Measurements from ENCODE around the gene MBD2. TPM values are rescaled to one million over a fixed set of nuclear protein-coding genes. Genes with fewer than 3 reads are reported as not detected.
"Not testable (repeated sequence)": the region's sequence is repeated elsewhere in the genome, so short reads cannot be mapped to it uniquely, and the experiment has no call there.

The MBD2 gene
- total RNA-seq, 1 experiment from 2014 or later: 61.3 TPM

DNA sequence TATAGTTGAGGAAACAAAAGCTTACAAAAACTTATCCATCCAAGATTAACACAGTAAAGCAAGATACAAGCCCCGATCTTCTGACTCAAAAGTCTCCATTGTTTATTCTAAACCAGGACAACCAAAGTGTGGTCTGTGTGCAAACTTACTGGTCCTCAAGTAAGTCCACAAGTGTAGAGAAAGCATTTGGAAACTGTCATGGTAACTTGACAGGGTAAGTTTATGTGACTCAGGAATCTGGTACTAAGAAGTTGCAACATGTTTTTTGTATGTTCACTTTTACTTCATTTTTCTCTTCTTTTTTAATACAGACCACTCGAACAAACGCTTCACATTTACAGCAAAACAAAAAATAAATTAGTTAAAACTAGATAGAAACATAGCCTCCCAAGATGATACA is 9.4 kb downstream of the MBD2 start:
- peaks cover 98% of the 10 kb centered on the region for H3K79me2 ChIP-seq (ENCODE audit: low read length)
- H3K4me3 ChIP-seq (ENCODE audit: low read length): no peak overlapping the region
- no peak for DNase-seq
- H2AFZ ChIP-seq (ENCODE audit: low read length): no peak overlapping the region
- H3K36me3 ChIP-seq (ENCODE audit: insufficient read depth, low read length): peaks cover 14% of the 10 kb centered on the region
- peaks cover 89% of the 10 kb centered on the region for H3K4me1 ChIP-seq (ENCODE audit: low read length)
- peak overlapping the region; percentile 34 for H3K27ac ChIP-seq (ENCODE audit: low read length)
- H3K9me3 ChIP-seq (ENCODE audit: low read length): no peaks in the 10 kb centered on the region
- no peaks in the 10 kb centered on the region for H3K9me2 ChIP-seq (replicated peaks; ENCODE audit: insufficient read depth, low read length)
- H4K20me1 ChIP-seq (ENCODE audit: insufficient read depth, low read depth, low read length): no peaks in the 10 kb centered on the region; the same call in 1 of the 2 replicates
- H3K9ac ChIP-seq (ENCODE audit: low read length): no peak overlapping the region
- no peak overlapping the region for H3K4me2 ChIP-seq (ENCODE audit: low read depth, low read length, poor library complexity, severe bottlenecking)
- no peaks in the 10 kb centered on the region for H3K27me3 ChIP-seq (ENCODE audit: low read length)

- peak overlapping the region; percentile 46 for H3K27ac ChIP-seq (ENCODE audit: low read length)
- peaks cover 98% of the 10 kb centered on the region for H3K79me2 ChIP-seq (ENCODE audit: low read length)
- H3K4me2 ChIP-seq (ENCODE audit: low read depth, low read length, poor library complexity, severe bottlenecking): no peak overlapping the region
- H3K9me2 ChIP-seq (replicated peaks; ENCODE audit: insufficient read depth, low read length): no peaks in the 10 kb centered on the region
- peaks cover 74% of the 10 kb centered on the region for H3K4me1 ChIP-seq (ENCODE audit: low read length)
- H4K20me1 ChIP-seq (ENCODE audit: insufficient read depth, low read depth, low read length): peaks cover 38% of the 10 kb centered on the region
- H2AFZ ChIP-seq (ENCODE audit: low read length): no peak overlapping the region
- no peaks in the 10 kb centered on the region for H3K9me3 ChIP-seq (ENCODE audit: low read length)
- H3K36me3 ChIP-seq (ENCODE audit: insufficient read depth, low read length): 0 out of 2 replicates have a peak, but pooled peaks cover 2% of the 10 kb centered on the region
- H3K4me3 ChIP-seq (ENCODE audit: low read length): no peak overlapping the region
- DNase-seq: no peak
- no peak overlapping the region for H3K9ac ChIP-seq (ENCODE audit: low read length)
- no peaks in the 10 kb centered on the region for H3K27me3 ChIP-seq (ENCODE audit: low read length)
Measured at GRCh38 chr18:54210463-54210862, 14.0 kb downstream of the MBD2 start.

GRCh38 chr18:54209471-54210180 is 14.8 kb downstream of the MBD2 start:
- H3K4me1 ChIP-seq (ENCODE audit: low read length): peaks cover 74% of the 10 kb centered on the region
- no peaks in the 10 kb centered on the region for H3K9me3 ChIP-seq (ENCODE audit: low read length)
- no peak overlapping the region for H3K4me3 ChIP-seq (ENCODE audit: low read length)
- no peak overlapping the region for H3K9ac ChIP-seq (ENCODE audit: low read length)
- H3K27me3 ChIP-seq (ENCODE audit: low read length): no peaks in the 10 kb centered on the region
- peaks cover 97% of the 10 kb centered on the region for H3K79me2 ChIP-seq (ENCODE audit: low read length)
- peaks cover 43% of the 10 kb centered on the region for H4K20me1 ChIP-seq (ENCODE audit: insufficient read depth, low read depth, low read length)
- H3K36me3 ChIP-seq (ENCODE audit: insufficient read depth, low read length): peaks cover 7% of the 10 kb centered on the region
- peak overlapping the region; percentile 46 for H3K27ac ChIP-seq (ENCODE audit: low read length)
- H2AFZ ChIP-seq (ENCODE audit: low read length): no peak overlapping the region
- no peak overlapping the region for H3K4me2 ChIP-seq (ENCODE audit: low read depth, low read length, poor library complexity, severe bottlenecking)
- DNase-seq: no peak
- H3K9me2 ChIP-seq (replicated peaks; ENCODE audit: insufficient read depth, low read length): no peaks in the 10 kb centered on the region

DNA sequence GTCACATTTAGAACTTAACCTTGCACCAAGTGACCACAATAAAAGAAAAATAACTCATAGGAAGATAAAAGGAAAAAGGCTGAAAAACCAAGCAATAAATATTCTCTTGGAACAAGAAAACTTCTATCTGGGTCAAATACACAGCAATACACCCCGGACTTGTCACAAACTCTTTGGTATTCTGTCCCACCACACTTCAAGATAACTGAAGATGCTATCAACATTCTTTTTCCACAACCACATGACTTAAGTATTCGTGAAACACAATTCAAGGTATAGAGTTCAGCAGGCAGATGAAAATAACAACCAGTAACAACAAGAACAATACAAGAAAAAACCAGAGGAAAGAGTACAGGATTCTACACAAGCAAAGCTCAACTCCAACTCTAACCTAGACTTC is 18.0 kb downstream of the MBD2 start:
- no peak for DNase-seq
- peaks cover 31% of the 10 kb centered on the region for H3K36me3 ChIP-seq (ENCODE audit: insufficient read depth, low read length)
- H3K27me3 ChIP-seq (ENCODE audit: low read length): no peaks in the 10 kb centered on the region
- H3K4me2 ChIP-seq (ENCODE audit: low read depth, low read length, poor library complexity, severe bottlenecking): no peak overlapping the region
- no peak overlapping the region for H3K4me3 ChIP-seq (ENCODE audit: low read length)
- H3K79me2 ChIP-seq (ENCODE audit: low read length): peaks cover 98% of the 10 kb centered on the region
- H2AFZ ChIP-seq (ENCODE audit: low read length): no peak overlapping the region
- H3K9me2 ChIP-seq (replicated peaks; ENCODE audit: insufficient read depth, low read length): no peaks in the 10 kb centered on the region
- peak overlapping the region; percentile 11; the same call in 1 of the 2 replicates for H3K27ac ChIP-seq (ENCODE audit: low read length)
- peaks cover 48% of the 10 kb centered on the region for H4K20me1 ChIP-seq (ENCODE audit: insufficient read depth, low read depth, low read length)
- peaks cover 61% of the 10 kb centered on the region for H3K4me1 ChIP-seq (ENCODE audit: low read length)
- H3K9me3 ChIP-seq (ENCODE audit: low read length): no peaks in the 10 kb centered on the region
- no peak overlapping the region for H3K9ac ChIP-seq (ENCODE audit: low read length)

DNA sequence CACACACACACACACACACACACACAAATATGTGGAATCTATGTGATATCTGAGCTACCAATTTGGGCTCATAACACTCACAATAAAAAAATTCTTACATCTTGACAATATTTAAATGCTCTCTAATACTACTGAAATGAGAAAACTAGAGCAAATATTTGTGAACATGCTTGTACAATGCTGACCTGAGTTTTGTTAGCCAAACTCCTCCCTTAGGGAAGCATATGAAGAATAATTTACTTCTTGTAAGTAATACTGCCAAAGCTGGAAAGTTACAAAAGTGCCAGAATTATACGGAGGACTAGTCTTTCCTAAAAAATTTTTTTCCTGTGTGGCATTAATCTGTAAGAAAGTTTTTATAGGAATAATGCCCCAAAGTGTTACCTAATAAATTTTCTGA is 18.5 kb downstream of the MBD2 start:
- no peak for DNase-seq
- no peaks in the 10 kb centered on the region for H3K27me3 ChIP-seq (ENCODE audit: low read length)
- peaks cover 35% of the 10 kb centered on the region for H3K36me3 ChIP-seq (ENCODE audit: insufficient read depth, low read length)
- H3K9me3 ChIP-seq (ENCODE audit: low read length): no peaks in the 10 kb centered on the region
- H3K9me2 ChIP-seq (replicated peaks; ENCODE audit: insufficient read depth, low read length): no peaks in the 10 kb centered on the region
- peak overlapping the region; percentile 11; the same call in 1 of the 2 replicates for H3K27ac ChIP-seq (ENCODE audit: low read length)
- peaks cover 51% of the 10 kb centered on the region for H4K20me1 ChIP-seq (ENCODE audit: insufficient read depth, low read depth, low read length)
- H3K4me2 ChIP-seq (ENCODE audit: low read depth, low read length, poor library complexity, severe bottlenecking): no peak overlapping the region
- peaks cover 98% of the 10 kb centered on the region for H3K79me2 ChIP-seq (ENCODE audit: low read length)
- H2AFZ ChIP-seq (ENCODE audit: low read length): no peak overlapping the region
- no peak overlapping the region for H3K9ac ChIP-seq (ENCODE audit: low read length)
- peaks cover 58% of the 10 kb centered on the region for H3K4me1 ChIP-seq (ENCODE audit: low read length)
- H3K4me3 ChIP-seq (ENCODE audit: low read length): no peak overlapping the region

DNA sequence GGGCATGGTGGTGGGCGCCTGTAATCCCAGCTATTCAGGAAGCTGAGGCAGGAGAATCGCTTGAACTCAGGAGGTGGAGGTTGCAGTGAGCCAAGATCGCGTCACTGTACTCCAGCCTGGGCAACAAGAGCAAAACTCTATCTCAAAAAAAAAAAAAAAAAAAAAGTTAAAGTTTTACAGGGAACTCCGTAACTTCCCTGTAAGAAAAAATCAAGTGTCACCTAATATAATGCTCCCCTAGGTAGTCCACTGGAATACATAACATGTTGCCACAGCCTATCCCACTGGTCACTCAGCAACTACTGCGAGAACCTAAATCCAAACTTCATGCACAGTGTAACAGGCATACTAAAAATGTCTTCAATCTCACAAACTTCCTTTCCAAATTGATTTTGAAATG is 19.0 kb downstream of the MBD2 start:
- H3K4me1 ChIP-seq (ENCODE audit: low read length): peaks cover 55% of the 10 kb centered on the region
- H3K9me2 ChIP-seq (replicated peaks; ENCODE audit: insufficient read depth, low read length); H2AFZ ChIP-seq (ENCODE audit: low read length); H3K4me2 ChIP-seq (ENCODE audit: low read depth, low read length, poor library complexity, severe bottlenecking); H3K9me3 ChIP-seq (ENCODE audit: low read length); H3K4me3 ChIP-seq (ENCODE audit: low read length); H3K27ac ChIP-seq (ENCODE audit: low read length); DNase-seq; H3K9ac ChIP-seq (ENCODE audit: low read length); H3K27me3 ChIP-seq (ENCODE audit: low read length): not testable (repeated sequence)
- peaks cover 99% of the 10 kb centered on the region for H3K79me2 ChIP-seq (ENCODE audit: low read length)
- peaks cover 37% of the 10 kb centered on the region for H3K36me3 ChIP-seq (ENCODE audit: insufficient read depth, low read length)
- H4K20me1 ChIP-seq (ENCODE audit: insufficient read depth, low read depth, low read length): peaks cover 51% of the 10 kb centered on the region

DNA sequence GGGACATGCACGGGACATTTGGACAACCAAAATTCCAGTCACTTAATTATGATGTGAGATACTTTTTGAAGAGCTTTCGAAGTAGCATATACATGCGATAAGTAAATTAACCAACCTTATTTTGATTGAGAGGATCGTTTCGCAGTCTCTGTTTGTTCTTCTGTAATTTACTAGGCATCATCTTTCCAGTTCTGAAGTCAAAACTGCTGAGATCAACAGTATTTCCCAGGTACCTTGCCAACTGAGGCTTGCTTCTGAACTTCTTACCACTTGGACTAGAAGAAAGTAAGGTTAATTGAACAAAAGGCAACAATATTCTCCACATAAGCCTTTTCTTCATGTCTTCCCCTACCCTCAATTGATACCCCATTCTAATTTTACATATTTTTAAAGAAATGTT is 19.6 kb downstream of the MBD2 start:
- peak overlapping the region; percentile 66; the same call in 1 of the 2 replicates for H3K27ac ChIP-seq (ENCODE audit: low read length)
- no peaks in the 10 kb centered on the region for H3K27me3 ChIP-seq (ENCODE audit: low read length)
- peaks cover 99% of the 10 kb centered on the region for H3K79me2 ChIP-seq (ENCODE audit: low read length)
- H3K4me2 ChIP-seq (ENCODE audit: low read depth, low read length, poor library complexity, severe bottlenecking): peak overlapping the region; percentile 13
- H4K20me1 ChIP-seq (ENCODE audit: insufficient read depth, low read depth, low read length): peaks cover 50% of the 10 kb centered on the region
- peaks cover 49% of the 10 kb centered on the region for H3K4me1 ChIP-seq (ENCODE audit: low read length)
- peaks cover 43% of the 10 kb centered on the region for H3K36me3 ChIP-seq (ENCODE audit: insufficient read depth, low read length)
- no peak overlapping the region for H2AFZ ChIP-seq (ENCODE audit: low read length)
- H3K9me3 ChIP-seq (ENCODE audit: low read length): no peaks in the 10 kb centered on the region
- no peak for DNase-seq
- H3K4me3 ChIP-seq (ENCODE audit: low read length): no peak overlapping the region
- no peaks in the 10 kb centered on the region for H3K9me2 ChIP-seq (replicated peaks; ENCODE audit: insufficient read depth, low read length)
- no peak overlapping the region for H3K9ac ChIP-seq (ENCODE audit: low read length)

- H3K4me2 ChIP-seq (ENCODE audit: low read depth, low read length, poor library complexity, severe bottlenecking): peak overlapping the region; percentile 10
- H3K79me2 ChIP-seq (ENCODE audit: low read length): peaks cover 99% of the 10 kb centered on the region
- H3K36me3 ChIP-seq (ENCODE audit: insufficient read depth, low read length): peaks cover 44% of the 10 kb centered on the region
- H3K4me3 ChIP-seq (ENCODE audit: low read length): no peak overlapping the region
- H3K9ac ChIP-seq (ENCODE audit: low read length): no peak overlapping the region
- H3K9me3 ChIP-seq (ENCODE audit: low read length): no peaks in the 10 kb centered on the region
- peak; percentile 57 for DNase-seq
- H3K27me3 ChIP-seq (ENCODE audit: low read length): no peaks in the 10 kb centered on the region
- H3K9me2 ChIP-seq (replicated peaks; ENCODE audit: insufficient read depth, low read length): no peaks in the 10 kb centered on the region
- H2AFZ ChIP-seq (ENCODE audit: low read length): no peak overlapping the region
- H3K4me1 ChIP-seq (ENCODE audit: low read length): peaks cover 43% of the 10 kb centered on the region
- peaks cover 43% of the 10 kb centered on the region for H4K20me1 ChIP-seq (ENCODE audit: insufficient read depth, low read depth, low read length)
- peak overlapping the region; percentile 66 for H3K27ac ChIP-seq (ENCODE audit: low read length)
Measured at GRCh38 chr18:54203914-54204313, 20.6 kb downstream of the MBD2 start.

Measured in Karpas-422 (cell line).